ENCODE data around the gene PARD6B. TPM values are rescaled to one million over a fixed set of nuclear protein-coding genes. Genes with fewer than 3 reads are reported as not detected.
A peak's percentile ranks its signal among the peaks of the same experiment; 100 is the strongest.
"Not testable (repeated sequence)": the region's sequence is repeated elsewhere in the genome, so short reads cannot be mapped to it uniquely, and the experiment has no call there.

PARD6B gene
- under 1 TPM; 0.23 to 0.74 (median 0.37) TPM for polyA plus RNA-seq (ENCODE audit: insufficient read length in 10 of 10)
- long read RNA-seq, donor 1: 0 reads
- long read RNA-seq, donor 2: 0 reads
- long read RNA-seq, donor 3: 0 reads
- long read RNA-seq, donor 4: 0 reads
- long read RNA-seq, donor 5: 0 reads
- long read RNA-seq, donor 6: 0 reads
- long read RNA-seq, donor 7: 0 reads
- long read RNA-seq, donor 8: 0 reads
- long read RNA-seq, donor 9: 0 reads

GRCh38 chr20:50731055-50731929 lies at the start of gene PARD6B:
Gene PARD6B (plus strand): TSS chr20:50731580. CDS start chr20:50731787, 207 bp downstream.
- DNase-seq: peak; percentile 93 to 97 (median 93)

GRCh38 chr20:50682065-50682464 lies 49.3 kb upstream of the PARD6B start:
- DNase-seq: no peak

- DNase-seq: no peak
Measured at GRCh38 chr20:50682947-50683530, 48.3 kb upstream of the PARD6B start.

- no peak for DNase-seq
Measured at GRCh38 chr20:50683570-50683969, 47.8 kb upstream of the PARD6B start.

GRCh38 chr20:50686821-50687220 lies 44.6 kb upstream of the PARD6B start:
- peak in 2 of 3 donors; percentile 89 to 93 for DNase-seq

- DNase-seq: no peak
Measured at GRCh38 chr20:50688256-50688975, 43.0 kb upstream of the PARD6B start.

- DNase-seq: peak in 1 of 3 donors; percentile 76
Measured at GRCh38 chr20:50689864-50690649, 41.3 kb upstream of the PARD6B start.

GRCh38 chr20:50690650-50691572 lies 40.5 kb upstream of the PARD6B start, which contains the start of gene RIPOR3:
Gene RIPOR3 (minus strand): TSS chr20:50691542. CDS start chr20:50691128, 414 bp downstream.
- peak in 1 of 3 donors; percentile 74 for DNase-seq

GRCh38 chr20:50691573-50692551 lies 39.5 kb upstream of the PARD6B start:
- DNase-seq: peak in 2 of 3 donors; percentile 59 to 75

- DNase-seq: no peak
Measured at GRCh38 chr20:50692552-50692933, 38.8 kb upstream of the PARD6B start.

GRCh38 chr20:50693001-50693400 lies 38.4 kb upstream of the PARD6B start:
- no peak for DNase-seq

- DNase-seq: peak in 1 of 3 donors; percentile 56
Measured at GRCh38 chr20:50694379-50695134, 36.8 kb upstream of the PARD6B start.

- peak in 2 of 3 donors; percentile 69 to 79 for DNase-seq
Measured at GRCh38 chr20:50695135-50695872, 36.1 kb upstream of the PARD6B start.

- DNase-seq: not testable (repeated sequence)
Measured at GRCh38 chr20:50698255-50698654, 33.1 kb upstream of the PARD6B start.

GRCh38 chr20:50699688-50700087 lies 31.7 kb upstream of the PARD6B start:
- DNase-seq: no peak

- no peak for DNase-seq
Measured at GRCh38 chr20:50701041-50701963, 30.1 kb upstream of the PARD6B start.

Data from muscle of back (tissue), 13 donors.